ENCODE measurements around the gene OPCML.

Gene OPCML

GRCh38 chr11:133053124-133053776, 479.1 kb downstream of the OPCML start:
- no peak for FAIRE-seq

GRCh38 chr11:133052537-133052936, 479.8 kb downstream of the OPCML start:
- FAIRE-seq: no peak

- FAIRE-seq: no peak
Observed at GRCh38 chr11:133049244-133050019, 482.9 kb downstream of the OPCML start.

- no peak for FAIRE-seq
Observed at GRCh38 chr11:133048270-133048669, 484.0 kb downstream of the OPCML start.

GRCh38 chr11:133047771-133048115, 484.6 kb downstream of the OPCML start:
- no peak for FAIRE-seq

GRCh38 chr11:133047036-133047770, 485.1 kb downstream of the OPCML start:
- no peak for FAIRE-seq

GRCh38 chr11:133046252-133046651, 486.0 kb downstream of the OPCML start:
- no peak for FAIRE-seq

- FAIRE-seq: no peak
Observed at GRCh38 chr11:133041928-133042882, 490.1 kb downstream of the OPCML start.

- no peak for FAIRE-seq
Observed at GRCh38 chr11:133041181-133041580, 491.1 kb downstream of the OPCML start.

- FAIRE-seq: no peak
Observed at GRCh38 chr11:133040289-133040900, 491.9 kb downstream of the OPCML start.

GRCh38 chr11:133038850-133039249, 493.5 kb downstream of the OPCML start:
- FAIRE-seq: no peak

GRCh38 chr11:133034929-133035328, 497.4 kb downstream of the OPCML start:
- FAIRE-seq: no peak

GRCh38 chr11:133029107-133029506, 503.2 kb downstream of the OPCML start:
- FAIRE-seq: no peak

- no peak for FAIRE-seq
Observed at GRCh38 chr11:133026952-133027351, 505.3 kb downstream of the OPCML start.

GRCh38 chr11:133024301-133024700, 508.0 kb downstream of the OPCML start:
- FAIRE-seq: no peak

GRCh38 chr11:133023232-133023631, 509.1 kb downstream of the OPCML start:
- FAIRE-seq: no peak

GRCh38 chr11:133021553-133021952, 510.7 kb downstream of the OPCML start:
- FAIRE-seq: no peak

GRCh38 chr11:133020372-133020714, 512.0 kb downstream of the OPCML start:
- no peak for FAIRE-seq

- FAIRE-seq: no peak
Observed at GRCh38 chr11:133019545-133020371, 512.5 kb downstream of the OPCML start.

GRCh38 chr11:133015457-133015856, 516.8 kb downstream of the OPCML start:
- no peak for FAIRE-seq

- no peak for FAIRE-seq
Observed at GRCh38 chr11:133014337-133014736, 518.0 kb downstream of the OPCML start.

Measured in TTC549 (cell line).